Neural cell (in vitro differentiated cells): Measurements from ENCODE around the gene RPS18. TPM values are rescaled to one million over a fixed set of nuclear protein-coding genes. Genes with fewer than 3 reads are reported as not detected.

ENCODE experiments used
- H2AFZ ChIP-seq: fragments of 200-600, 300-800 bp; sonication (generic), shearing (Covaris generic); 2 replicates; pipeline ENCODE4 v1.6.0; 2014; ENCODE audit warnings: low read depth, mild to moderate bottlenecking, antibody characterized with exemption, low read length, moderate library complexity
- H3F3A ChIP-seq: fragments of 200-600 bp; shearing (Covaris generic); 2 replicates; pipeline ENCODE4 v1.6.1; 2016; ENCODE audit warnings: mild to moderate bottlenecking, moderate library complexity, mixed read lengths, antibody characterized with exemption, low read length; ENCODE audit not compliant: insufficient read depth, poor library complexity, severe bottlenecking
- H3K27ac ChIP-seq: fragments of 200-600, 300-800 bp; sonication (generic), shearing (Covaris generic); 2 replicates; pipeline ENCODE4 v1.5.1; 2014; ENCODE audit warnings: mild to moderate bottlenecking, low read length, moderate library complexity
- H3K27me3 ChIP-seq: fragments of 300-800, 200-600 bp; sonication (generic), shearing (Covaris generic); 2 replicates; pipeline ENCODE4 v1.6.0; 2014; ENCODE audit warnings: mild to moderate bottlenecking, low read depth, low read length, moderate library complexity; ENCODE audit not compliant: insufficient read depth
- H3K36me3 ChIP-seq: fragments of 300-800, 200-600 bp; sonication (generic), shearing (Covaris generic); 2 replicates; pipeline ENCODE4 v1.5.1; 2014; ENCODE audit warnings: mild to moderate bottlenecking, antibody characterized with exemption, low read length, moderate library complexity; ENCODE audit not compliant: insufficient read depth
- H3K4me2 ChIP-seq: fragments of 300-800, 200-600 bp; sonication (generic), shearing (Covaris generic); 2 replicates; pipeline ENCODE4 v1.6.0; 2014; ENCODE audit warnings: mild to moderate bottlenecking, low read length
- H3K4me3 ChIP-seq: fragments of 300-800, 200-600 bp; sonication (generic), shearing (Covaris generic); 2 replicates; pipeline ENCODE4 v1.5.1; 2014; ENCODE audit warnings: mild to moderate bottlenecking, low read length, moderate library complexity
- H3K79me2 ChIP-seq: fragments of 200-600 bp; shearing (Covaris generic); replicated peaks from 2 replicates; pipeline ENCODE4 v1.6.0; 2014; ENCODE audit warnings: mild to moderate bottlenecking, low read length, moderate library complexity; ENCODE audit not compliant: insufficient read depth
- H3K9ac ChIP-seq: fragments of 300-800, 200-600 bp; sonication (generic), shearing (Covaris generic); 2 replicates; pipeline ENCODE4 v1.6.1; 2016; ENCODE audit warnings: mild to moderate bottlenecking, low read length, mixed read lengths
- H3K9me2 ChIP-seq: fragments of 200-600 bp; shearing (Covaris generic); 2 replicates; pipeline ENCODE4 v1.6.1; 2016; ENCODE audit warnings: mild to moderate bottlenecking, low read length, mixed read lengths; ENCODE audit not compliant: insufficient read depth
- H3K9me3 ChIP-seq: fragments of 200-600, 300-800 bp; sonication (generic), shearing (Covaris generic); 2 replicates; pipeline ENCODE4 v1.6.1; 2016; ENCODE audit warnings: mild to moderate bottlenecking, mixed run types, low read length, moderate library complexity, mixed read lengths
- H4K20me1 ChIP-seq: fragments of 200-600 bp; shearing (Covaris generic); 2 replicates; pipeline ENCODE4 v1.6.1; 2016; ENCODE audit warnings: mild to moderate bottlenecking, mixed run types; ENCODE audit not compliant: insufficient read depth
- CTCF ChIP-seq: fragments of 450-650 bp; IDR thresholded peaks from 2 replicates; pipeline ENCODE4 v1.5.1; 2014; ENCODE audit warnings: antibody characterized with exemption, mild to moderate bottlenecking, moderate library complexity; ENCODE audit not compliant: poor library complexity, severe bottlenecking
- EP300 ChIP-seq: fragments of 450-650 bp; conservative IDR thresholded peaks from 2 replicates; pipeline ENCODE4 v1.6.1; 2014; ENCODE audit warnings: antibody characterized with exemption, mild to moderate bottlenecking, moderate library complexity; ENCODE audit not compliant: poor library complexity, severe bottlenecking
- EZH2 ChIP-seq: fragments of 200-600, 300-800 bp; shearing (Covaris generic), sonication (generic); IDR thresholded peaks from 2 replicates; pipeline ENCODE4 v1.6.1; 2014; ENCODE audit warnings: antibody characterized with exemption, low read length, borderline replicate concordance, mild to moderate bottlenecking; ENCODE audit not compliant: insufficient read depth, poor library complexity, severe bottlenecking
- MXI1 ChIP-seq: fragments of 450-650 bp; conservative IDR thresholded peaks from 2 replicates; pipeline ENCODE4 v1.6.1; 2014; ENCODE audit warnings: antibody characterized with exemption, mild to moderate bottlenecking; ENCODE audit not compliant: poor library complexity, severe bottlenecking
- POLR2AphosphoS5 ChIP-seq: IDR thresholded peaks from 2 replicates; pipeline ENCODE4 v1.6.1; 2012
- RAD21 ChIP-seq: fragments of 450-650 bp; conservative IDR thresholded peaks from 2 replicates; pipeline ENCODE4 v1.6.1; 2014; ENCODE audit warnings: antibody characterized with exemption, mild to moderate bottlenecking, moderate library complexity
- REST ChIP-seq: IDR thresholded peaks from 2 replicates; pipeline ENCODE4 v1.6.1; 2012; ENCODE audit warnings: borderline replicate concordance
- SMC3 ChIP-seq: fragments of 450-650 bp; conservative IDR thresholded peaks from 2 replicates; pipeline ENCODE4 v1.6.1; 2014; ENCODE audit warnings: antibody characterized with exemption, mild to moderate bottlenecking, moderate library complexity; ENCODE audit not compliant: poor library complexity
- TAF1 ChIP-seq: IDR thresholded peaks from 2 replicates; pipeline ENCODE4 v1.6.1; 2012; ENCODE audit warnings: low read depth
- polyA plus RNA-seq: library from polyadenylated mRNA; depleted of rRNA; stranded (reverse); fragments of >200 nt; gene quantifications from 2 replicates; pipeline ENCODE4 v1.2.3, GENCODE V29; 2014

The RPS18 gene
- polyA plus RNA-seq, 1 donor from 2014 or later = 2,078 TPM

- Histone ChIP-seq H3K36me3 (peaks cover 4% of the 10 kb centered on the region), H3K4me2 (peak overlapping the region; percentile 63), H3K27ac (no peak overlapping the region), H2AFZ (no peak overlapping the region), H4K20me1 (no peaks in the 10 kb centered on the region), H3K9ac (peak overlapping the region; percentile 76), H3K4me3 (peak overlapping the region; percentile 80), H3K27me3 (no peaks in the 10 kb centered on the region), H3K79me2 (peaks cover 19% of the 10 kb centered on the region), H3K9me2 (no peaks in the 10 kb centered on the region), H3F3A (no peaks in the 10 kb centered on the region), H3K9me3 (no peaks in the 10 kb centered on the region)
- no peak for TF ChIP-seq TAF1
- TF ChIP-seq MXI1 = no peak
- TF ChIP-seq POLR2AphosphoS5 = no peak
- TF ChIP-seq EP300 = no peak
- TF ChIP-seq REST = no peak
- no peak for TF ChIP-seq RAD21
- TF ChIP-seq SMC3 = no peak
- TF ChIP-seq EZH2 = no peak
- TF ChIP-seq CTCF = no peak
Measured at GRCh38 chr6:33324125-33324524, 52.2 kb downstream of the RPS18 start.

Other genes starting within 250 kb of the RPS18 start
- gene HLA-DPA1, start 198.4 kb upstream of the RPS18 start, polyA plus RNA-seq = not detected in 2 replicates
- 2.3 TPM in 1 of 2 replicates, not detected in the other for gene HLA-DPB1, start 196.1 kb upstream of the RPS18 start, polyA plus RNA-seq
- 9.8 and 20.2 TPM in 2 replicates for gene COL11A2, start 79.6 kb upstream of the RPS18 start, polyA plus RNA-seq
- 60.7 and 71.2 TPM in 2 replicates for gene RXRB, start 71.4 kb upstream of the RPS18 start, polyA plus RNA-seq
- gene SLC39A7, start 71.2 kb upstream of the RPS18 start, polyA plus RNA-seq = 99.8 and 120 TPM in 2 replicates
- gene HSD17B8, start 67.4 kb upstream of the RPS18 start, polyA plus RNA-seq = 7.3 and 10.3 TPM in 2 replicates
- gene RING1, start 63.6 kb upstream of the RPS18 start, polyA plus RNA-seq = 107 and 121 TPM in 2 replicates
- 29.1 and 34.6 TPM in 2 replicates for gene VPS52, start 199 bp upstream of the RPS18 start, polyA plus RNA-seq
- 2.5 and 7.0 TPM in 2 replicates for gene B3GALT4, start 5.0 kb downstream of the RPS18 start, polyA plus RNA-seq
- gene WDR46, start 17.2 kb downstream of the RPS18 start, polyA plus RNA-seq = 62.5 and 73.2 TPM in 2 replicates
- 97.8 and 109 TPM in 2 replicates for gene PFDN6, start 17.5 kb downstream of the RPS18 start, polyA plus RNA-seq
- 120 and 141 TPM in 2 replicates for gene RGL2, start 26.9 kb downstream of the RPS18 start, polyA plus RNA-seq
- 1.2 and 5.5 TPM in 2 replicates for gene TAPBP, start 42.0 kb downstream of the RPS18 start, polyA plus RNA-seq
- gene ZBTB22, start 45.7 kb downstream of the RPS18 start, polyA plus RNA-seq = 16.5 and 30.0 TPM in 2 replicates
- 39.3 and 66.0 TPM in 2 replicates for gene DAXX, start 50.9 kb downstream of the RPS18 start, polyA plus RNA-seq
- 0.52 and 2.1 TPM in 2 replicates for gene KIFC1, start 119.7 kb downstream of the RPS18 start, polyA plus RNA-seq
- gene PHF1, start 138.9 kb downstream of the RPS18 start, polyA plus RNA-seq = 102 and 112 TPM in 2 replicates
- 341 and 343 TPM in 2 replicates for gene CUTA, start 146.0 kb downstream of the RPS18 start, polyA plus RNA-seq
- 4.3 and 5.9 TPM in 2 replicates for gene SYNGAP1, start 148.0 kb downstream of the RPS18 start, polyA plus RNA-seq
- gene ZBTB9, start 182.5 kb downstream of the RPS18 start, polyA plus RNA-seq = 6.8 and 7.7 TPM in 2 replicates